Liver (tissue), 9 donors: ENCODE results near the gene UBASH3A. TPM values are rescaled to one million over a fixed set of nuclear protein-coding genes. Genes with fewer than 3 reads are reported as not detected.

Experiments
- DNase-seq: peaks from one replicate; pipeline ENCODE4 v3.0.0-alpha.2; 2017; ENCODE audit warnings: low spot score
- H3K27ac ChIP-seq, 2 donors: one replicate each; pipeline ENCODE4 v1.7.0; 2013; ENCODE audit warnings: inconsistent platforms in 2 of 2, low read length in 2 of 2, control low read depth in 1 of 2, low read depth in 1 of 2, mild to moderate bottlenecking in 1 of 2
- H3K27me3 ChIP-seq, 4 donors: one replicate each; pipeline versions ENCODE4 v1.6.1 to v1.7.0; 2013; ENCODE audit warnings: low read length in 3 of 4, inconsistent platforms in 1 of 4, mild to moderate bottlenecking in 1 of 4, moderate library complexity in 1 of 4; ENCODE audit not compliant: control insufficient read depth in 4 of 4, insufficient read depth in 4 of 4
- H3K36me3 ChIP-seq, 4 donors: one replicate each; pipeline versions ENCODE4 v1.6.1 to v1.7.0; 2013; ENCODE audit warnings: low read length in 3 of 4, mild to moderate bottlenecking in 3 of 4, low read depth in 1 of 4, moderate library complexity in 1 of 4; ENCODE audit not compliant: control insufficient read depth in 4 of 4, insufficient read depth in 3 of 4
- H3K4me1 ChIP-seq, 4 donors: one replicate each; pipeline versions ENCODE4 v1.6.1 to v1.7.0; 2013; ENCODE audit warnings: low read length in 3 of 4, mild to moderate bottlenecking in 3 of 4, moderate library complexity in 1 of 4; ENCODE audit not compliant: control insufficient read depth in 4 of 4, insufficient read depth in 4 of 4
- H3K4me3 ChIP-seq, 3 donors: one replicate each; pipeline versions ENCODE4 v1.6.1 to v1.7.0; 2013; ENCODE audit warnings: low read length in 3 of 3, control low read depth in 1 of 3, low read depth in 1 of 3, mild to moderate bottlenecking in 1 of 3
- H3K9ac ChIP-seq, 2 donors: one replicate each; pipeline ENCODE4 v1.7.0; 2013; ENCODE audit warnings: low read length in 2 of 2, mild to moderate bottlenecking in 2 of 2, moderate library complexity in 2 of 2, control low read depth in 1 of 2, low read depth in 1 of 2
- H3K9me3 ChIP-seq, 4 donors: one replicate each; pipeline versions ENCODE4 v1.6.1 to v1.7.0; 2013; ENCODE audit warnings: low read length in 3 of 4; ENCODE audit not compliant: control insufficient read depth in 4 of 4
- FOXA1 ChIP-seq: IDR thresholded peaks from 2 replicates; pipeline ENCODE4 v1.6.1; 2016; ENCODE audit warnings: antibody characterized with exemption
- GABPA ChIP-seq, 2 donors: IDR thresholded peaks in 1 of 2; conservative IDR thresholded peaks in 1 of 2; 2 replicates each; pipeline ENCODE4 v1.6.1; 2016; ENCODE audit warnings: antibody characterized with exemption in 2 of 2, mild to moderate bottlenecking in 1 of 2, moderate library complexity in 1 of 2
- HNF4A ChIP-seq, 2 donors: conservative IDR thresholded peaks; 2 replicates each; pipeline ENCODE4 v1.6.1; 2016; ENCODE audit warnings: antibody characterized with exemption in 2 of 2, mild to moderate bottlenecking in 2 of 2
- HNF4G ChIP-seq: IDR thresholded peaks from 2 replicates; pipeline ENCODE4 v1.6.1; 2016; ENCODE audit warnings: antibody characterized with exemption
- JUND ChIP-seq, 2 donors: IDR thresholded peaks; 2 replicates each; pipeline ENCODE4 v1.6.1; 2016; ENCODE audit warnings: antibody characterized with exemption in 2 of 2
- NR2F2 ChIP-seq: IDR thresholded peaks from 2 replicates; pipeline ENCODE4 v1.6.1; 2016; ENCODE audit warnings: antibody characterized with exemption
- RAD21 ChIP-seq, 2 donors: IDR thresholded peaks; 2 replicates each; pipeline ENCODE4 v1.6.1; 2016; ENCODE audit warnings: antibody characterized with exemption in 2 of 2, mild to moderate bottlenecking in 2 of 2
- RXRA ChIP-seq, 2 donors: IDR thresholded peaks; 2 replicates each; pipeline ENCODE4 v1.6.1; 2017 to 2018; ENCODE audit warnings: antibody characterized with exemption in 2 of 2, mild to moderate bottlenecking in 1 of 2
- SP1 ChIP-seq: IDR thresholded peaks from 2 replicates; pipeline ENCODE4 v1.6.1; 2018; ENCODE audit warnings: antibody characterized with exemption, mild to moderate bottlenecking
- TAF1 ChIP-seq: conservative IDR thresholded peaks from 2 replicates; pipeline ENCODE4 v1.6.1; 2016; ENCODE audit warnings: antibody characterized with exemption, mild to moderate bottlenecking
- YY1 ChIP-seq: IDR thresholded peaks from 2 replicates; pipeline ENCODE4 v1.6.1; 2016; ENCODE audit warnings: antibody characterized with exemption, mild to moderate bottlenecking
- WGBS: extraction: QIAGEN DNeasy Blood & Tissue Kit; methylation state at CpG from one replicate; pipeline ENCODE4 v1.1.7; 2013; 5-methylcytosine and 5-hydroxymethylcytosine counted together
- polyA plus RNA-seq, 2 donors: library from polyadenylated mRNA; stranded (reverse) in 1 of 2; unstranded in 1 of 2; fragments of 200-250 nt in 1 of 2; fragments of >200 nt in 1 of 2; fragmentation: Nextera tagmentation in 1 of 2; extraction: Ambion mirVana in 1 of 2; gene quantifications; one replicate each; pipeline versions ENCODE4 v1.2.1 to v1.2.3, GENCODE V29; 2013 to 2015
- total RNA-seq, 2 donors: library from RNA; depleted of rRNA; stranded (reverse); fragments of >200 nt; gene quantifications; one replicate each; pipeline ENCODE4 v1.2.3, GENCODE V29; 2014
- TF ChIP-seq, protein P1 (sequence below): IDR thresholded peaks from 2 replicates; pipeline ENCODE4 v1.6.1; 2016; ENCODE audit warnings: antibody characterized with exemption
- TF ChIP-seq, protein P2 (sequence below): IDR thresholded peaks from 2 replicates; pipeline ENCODE4 v1.6.1; 2016; ENCODE audit warnings: antibody characterized with exemption
- TF ChIP-seq, protein P3 (sequence below): fragments of 150-350 bp; IDR thresholded peaks from 2 replicates; pipeline ENCODE4 v1.5.1; 2017; ENCODE audit warnings: improper control_type of control experiment, low read depth, low read length; ENCODE audit not compliant: missing input control
- donor health status: healthy.
- donor health status: healthy.
- donor health status: healthy.
- donor health status: healthy.
- donor health status: healthy.

Gene UBASH3A
- total and polyA plus RNA-seq, 4 donors = 0.10 to 0.75 (median 0.45) TPM

DNA sequence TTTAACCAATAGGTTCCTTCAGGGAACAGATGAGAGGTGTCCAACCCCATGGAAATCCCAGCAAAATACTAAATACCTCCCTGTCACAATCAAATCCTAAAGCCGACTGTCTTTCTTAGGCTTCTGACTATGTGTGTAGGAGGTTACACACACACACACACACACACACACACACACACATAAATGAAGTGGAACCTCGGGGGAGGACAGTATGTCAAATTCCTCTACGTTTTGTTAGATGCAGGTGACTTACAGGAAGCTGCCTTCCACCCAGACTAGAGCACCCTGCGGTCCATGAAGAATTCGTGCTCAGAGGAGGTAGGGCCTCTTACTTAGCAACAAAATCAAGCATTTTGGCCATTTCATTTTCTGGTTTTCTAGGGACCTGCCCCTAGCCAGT is 75.9 kb downstream of the UBASH3A start:
- 87% methylated on average over 5 of the region's 5 CpGs for WGBS
- H3K4me1 ChIP-seq = no peaks in the 10 kb centered on the region
- H3K27ac ChIP-seq = no peak overlapping the region
- no peak for TF ChIP-seq GABPA (IDR thresholded peaks at IDR 0.05 in 1 of 2, conservative IDR thresholded peaks at IDR 0.05 in 1 of 2)
- no peaks in the 10 kb centered on the region for H3K9me3 ChIP-seq
- H3K9ac ChIP-seq = no peak overlapping the region
- no peak for DNase-seq
- no peaks in the 10 kb centered on the region for H3K36me3 ChIP-seq
- H3K27me3 ChIP-seq = no peaks in the 10 kb centered on the region
- H3K4me3 ChIP-seq = no peak overlapping the region

DNA sequence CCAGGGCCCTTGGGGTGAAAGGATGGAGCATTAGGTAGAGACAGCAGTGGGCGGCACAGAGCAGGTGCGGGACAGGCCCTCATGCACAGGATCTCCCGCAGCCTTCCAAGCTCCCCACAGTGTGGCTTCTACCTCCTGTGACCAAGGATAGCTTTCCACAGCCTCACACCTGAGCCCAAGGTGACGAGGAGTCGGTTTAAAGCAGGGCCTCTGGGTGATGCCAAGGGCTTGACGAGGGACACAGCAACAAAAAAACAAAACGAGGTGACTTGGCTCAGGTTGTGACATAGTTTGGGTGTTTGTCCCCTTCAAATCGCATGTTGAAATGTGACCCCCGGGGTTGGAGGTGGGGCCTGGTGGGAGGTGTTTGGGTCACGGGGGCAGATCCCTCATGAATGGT is 77.0 kb downstream of the UBASH3A start:
- Histone ChIP-seq H3K27me3 (no peaks in the 10 kb centered on the region), H3K36me3 (no peaks in the 10 kb centered on the region), H3K9me3 (no peaks in the 10 kb centered on the region), H3K9ac (no peak overlapping the region), H3K4me3 (no peak overlapping the region), H3K27ac (no peak overlapping the region), H3K4me1 (no peaks in the 10 kb centered on the region)
- no peak for DNase-seq
- no peak for TF ChIP-seq HNF4G
- TF ChIP-seq FOXA1 = no peak
- no peak for TF ChIP-seq TAF1
- TF ChIP-seq, protein P1, sequence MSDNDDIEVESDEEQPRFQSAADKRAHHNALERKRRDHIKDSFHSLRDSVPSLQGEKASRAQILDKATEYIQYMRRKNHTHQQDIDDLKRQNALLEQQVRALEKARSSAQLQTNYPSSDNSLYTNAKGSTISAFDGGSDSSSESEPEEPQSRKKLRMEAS = no peak
- no peak for TF ChIP-seq NR2F2
- TF ChIP-seq SP1 = no peak
- TF ChIP-seq GABPA (IDR thresholded peaks at IDR 0.05 in 1 of 2, conservative IDR thresholded peaks at IDR 0.05 in 1 of 2) = no peak
- no peak for TF ChIP-seq RXRA (IDR thresholded peaks at IDR 0.05)
- WGBS = 89% methylated on average over 10 of the region's 10 CpGs

DNA sequence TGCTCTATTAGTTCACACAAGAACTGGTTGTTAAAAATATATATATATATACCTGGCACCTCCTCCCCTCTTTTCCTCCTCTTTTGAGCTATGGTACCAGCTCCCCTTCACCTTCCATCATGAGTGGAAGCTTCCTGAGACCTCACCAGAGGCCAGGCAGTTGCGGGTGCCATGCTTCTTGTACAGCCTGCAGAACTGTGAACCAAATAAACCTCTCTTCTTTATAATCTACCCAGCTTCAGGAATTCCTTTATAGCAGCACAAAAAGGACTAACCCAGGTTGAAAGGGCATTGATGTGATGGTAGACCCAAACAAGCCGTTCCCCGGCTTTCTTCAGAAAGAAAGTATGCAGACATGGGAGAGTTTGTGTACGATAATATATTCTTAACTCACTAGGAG is 77.5 kb downstream of the UBASH3A start:
- no peaks in the 10 kb centered on the region for H3K27me3 ChIP-seq
- H3K4me1 ChIP-seq = no peaks in the 10 kb centered on the region
- DNase-seq = no peak
- H3K36me3 ChIP-seq = no peaks in the 10 kb centered on the region
- no peak overlapping the region for H3K9ac ChIP-seq
- 90% methylated on average over 4 of the region's 4 CpGs for WGBS
- H3K27ac ChIP-seq = no peak overlapping the region
- no peaks in the 10 kb centered on the region for H3K9me3 ChIP-seq
- no peak overlapping the region for H3K4me3 ChIP-seq
- TF ChIP-seq NR2F2 (no peak), JUND (IDR thresholded peaks at IDR 0.05) (no peak), SP1 (no peak), HNF4G (no peak), HNF4A (conservative IDR thresholded peaks at IDR 0.05) (no peak), YY1 (no peak), RXRA (IDR thresholded peaks at IDR 0.05) (no peak), RAD21 (IDR thresholded peaks at IDR 0.05) (no peak), FOXA1 (no peak)
- TF ChIP-seq, protein P2, sequence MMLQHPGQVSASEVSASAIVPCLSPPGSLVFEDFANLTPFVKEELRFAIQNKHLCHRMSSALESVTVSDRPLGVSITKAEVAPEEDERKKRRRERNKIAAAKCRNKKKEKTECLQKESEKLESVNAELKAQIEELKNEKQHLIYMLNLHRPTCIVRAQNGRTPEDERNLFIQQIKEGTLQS = no peak
- TF ChIP-seq, protein P3, sequence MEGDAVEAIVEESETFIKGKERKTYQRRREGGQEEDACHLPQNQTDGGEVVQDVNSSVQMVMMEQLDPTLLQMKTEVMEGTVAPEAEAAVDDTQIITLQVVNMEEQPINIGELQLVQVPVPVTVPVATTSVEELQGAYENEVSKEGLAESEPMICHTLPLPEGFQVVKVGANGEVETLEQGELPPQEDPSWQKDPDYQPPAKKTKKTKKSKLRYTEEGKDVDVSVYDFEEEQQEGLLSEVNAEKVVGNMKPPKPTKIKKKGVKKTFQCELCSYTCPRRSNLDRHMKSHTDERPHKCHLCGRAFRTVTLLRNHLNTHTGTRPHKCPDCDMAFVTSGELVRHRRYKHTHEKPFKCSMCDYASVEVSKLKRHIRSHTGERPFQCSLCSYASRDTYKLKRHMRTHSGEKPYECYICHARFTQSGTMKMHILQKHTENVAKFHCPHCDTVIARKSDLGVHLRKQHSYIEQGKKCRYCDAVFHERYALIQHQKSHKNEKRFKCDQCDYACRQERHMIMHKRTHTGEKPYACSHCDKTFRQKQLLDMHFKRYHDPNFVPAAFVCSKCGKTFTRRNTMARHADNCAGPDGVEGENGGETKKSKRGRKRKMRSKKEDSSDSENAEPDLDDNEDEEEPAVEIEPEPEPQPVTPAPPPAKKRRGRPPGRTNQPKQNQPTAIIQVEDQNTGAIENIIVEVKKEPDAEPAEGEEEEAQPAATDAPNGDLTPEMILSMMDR = no peak
